Measurements from ENCODE around the gene SLC25A21. TPM values are rescaled to one million over a fixed set of nuclear protein-coding genes. Genes with fewer than 3 reads are reported as not detected.

Gene SLC25A21
- total and polyA plus RNA-seq, 10 of the 15 experiments (the other 5 are each of a cell fraction or from before 2014, with no cell fraction given): 0.06 to 0.72 (median 0.17) TPM; not detected in 3

GRCh38 chr14:36701132-36701531 lies 471.3 kb downstream of the SLC25A21 start:
- Histone ChIP-seq H3K27me3 (replicated peaks in 1 of 2; ENCODE audit: control insufficient read depth in 2 of 2, insufficient read depth in 2 of 2, low read length in 1 of 2) (no peaks in the 10 kb centered on the region), H3K27ac (ENCODE audit: control insufficient read depth, insufficient read depth) (no peak overlapping the region), H4K20me1 (ENCODE audit: control insufficient read depth, insufficient read depth) (no peaks in the 10 kb centered on the region), H3K9ac (ENCODE audit: control insufficient read depth, insufficient read depth, low read length) (no peak overlapping the region), H3K4me1 (ENCODE audit: control insufficient read depth, insufficient read depth, low read length) (no peaks in the 10 kb centered on the region), H3K9me3 (replicated peaks; ENCODE audit: control insufficient read depth, insufficient read depth, low read length) (no peaks in the 10 kb centered on the region), H2AFZ (ENCODE audit: control insufficient read depth, low read depth, low read length) (no peak overlapping the region), H3K36me3 (ENCODE audit: control insufficient read depth in 2 of 2, insufficient read depth in 2 of 2, low read length in 1 of 2) (no peaks in the 10 kb centered on the region), H3K4me2 (ENCODE audit: control insufficient read depth, insufficient read depth) (no peak overlapping the region), H3K79me2 (ENCODE audit: control insufficient read depth, insufficient read depth, low read length) (no peaks in the 10 kb centered on the region), H3K4me3 (no peak overlapping the region)
- no peak for FAIRE-seq
- DNase-seq (ENCODE audit: low read depth, low spot score): no peak
- intact Hi-C loops (cut with micrococcal nuclease; ENCODE audit: unreplicated experiment): no loop called here
- SMC1A ChIA-PET (ENCODE audit: uncharacterized antibody, unreplicated experiment): interaction anchor here (0.7 to 1.1 kb wide), 2 partner anchors 17 to 241 kb away, joined by 3 to 4 read pairs; no protein-coding TSS in a partner anchor
- ATAC-seq: no peak
- BruUV-seq (replicated peaks): no TSS peak
- POLR2A ChIA-PET: no interaction called here
- in situ Hi-C loops (cut with MboI): no loop called here
- 21% methylated on average over 1 of the region's 1 CpG for WGBS (ENCODE audit: insufficient coverage, insufficient replicate concordance, low lambda C conversion rate, missing lambda C conversion rate)
- CTCF ChIA-PET: no interaction called here
- RAD21 ChIA-PET (ENCODE audit: unreplicated experiment): no interaction called here
- TF ChIP-seq SMAD1 (IDR thresholded peaks at IDR 0.05; ENCODE audit: low read depth, partially characterized antibody) (no peak), E4F1 (IDR thresholded peaks at IDR 0.05; ENCODE audit: borderline replicate concordance, partially characterized antibody) (no peak), HSF1 (IDR thresholded peaks at IDR 0.05; ENCODE audit: low read depth, low read length) (no peak), CTCF (IDR thresholded peaks at IDR 0.05 in 2 of 3, conservative IDR thresholded peaks at IDR 0.05 in 1 of 3; ENCODE audit: control insufficient read depth in 2 of 3, extremely low read depth in 1 of 3, insufficient read depth in 1 of 3, low read depth in 3 of 3, low read length in 3 of 3) (no peak), PBX3 (IDR thresholded peaks at IDR 0.05; ENCODE audit: insufficient replicate concordance, low read depth, low read length) (no peak), ZBTB40 (IDR thresholded peaks at IDR 0.05; ENCODE audit: borderline replicate concordance) (no peak), SRF (IDR thresholded peaks at IDR 0.05; ENCODE audit: low read depth in 2 of 2, low read length in 2 of 2) (no peak), MLLT1 (IDR thresholded peaks at IDR 0.05) (no peak), BACH1 (IDR thresholded peaks at IDR 0.05; ENCODE audit: borderline replicate concordance) (no peak), YBX1 (IDR thresholded peaks at IDR 0.05) (no peak)

All from GM12878 (cell line).